ENCODE measurements around the gene HPN.
A peak's percentile ranks its signal among the peaks of the same experiment; 100 is the strongest.
"Not testable (repeated sequence)": the region's sequence is repeated elsewhere in the genome, so short reads cannot be mapped to it uniquely, and the experiment has no call there.

HPN gene

GRCh38 chr19:35084509-35084762 is 42.9 kb downstream of the HPN start:
- no peak for DNase-seq (ENCODE audit: low spot score)

- DNase-seq (ENCODE audit: low spot score): no peak
Observed at GRCh38 chr19:35085947-35086346, 44.4 kb downstream of the HPN start.

GRCh38 chr19:35086455-35086854 is 44.9 kb downstream of the HPN start:
- DNase-seq (ENCODE audit: low spot score): no peak

GRCh38 chr19:35087393-35087792 is 45.9 kb downstream of the HPN start:
- DNase-seq (ENCODE audit: low spot score): no peak

GRCh38 chr19:35088131-35088913 is 46.8 kb downstream of the HPN start:
- peak; percentile 92 for DNase-seq (ENCODE audit: low spot score)

GRCh38 chr19:35089554-35089953 is 48.0 kb downstream of the HPN start:
- no peak for DNase-seq (ENCODE audit: low spot score)

GRCh38 chr19:35090160-35090505 is 48.6 kb downstream of the HPN start:
- DNase-seq (ENCODE audit: low spot score): no peak

GRCh38 chr19:35090506-35091214 is 49.1 kb downstream of the HPN start:
- peak; percentile 79 for DNase-seq (ENCODE audit: low spot score)

- no peak for DNase-seq (ENCODE audit: low spot score)
Observed at GRCh38 chr19:35093430-35093829, 51.9 kb downstream of the HPN start.

GRCh38 chr19:35093941-35094647 is 52.6 kb downstream of the HPN start:
- DNase-seq (ENCODE audit: low spot score): no peak

- no peak for DNase-seq (ENCODE audit: low spot score)
Observed at GRCh38 chr19:35094656-35095055, 53.1 kb downstream of the HPN start.

- no peak for DNase-seq (ENCODE audit: low spot score)
Observed at GRCh38 chr19:35095667-35096368, 54.3 kb downstream of the HPN start.

- no peak for DNase-seq (ENCODE audit: low spot score)
Observed at GRCh38 chr19:35098413-35099049, 57.0 kb downstream of the HPN start.

GRCh38 chr19:35099155-35099896 is 57.8 kb downstream of the HPN start:
- no peak for DNase-seq (ENCODE audit: low spot score)

- DNase-seq (ENCODE audit: low spot score): no peak
Observed at GRCh38 chr19:35099897-35100275, 58.4 kb downstream of the HPN start.

GRCh38 chr19:35100588-35101533 is 59.3 kb downstream of the HPN start:
- no peak for DNase-seq (ENCODE audit: low spot score)

- not testable (repeated sequence) for DNase-seq (ENCODE audit: low spot score)
Observed at GRCh38 chr19:35101949-35102348, 60.4 kb downstream of the HPN start.

- not testable (repeated sequence) for DNase-seq (ENCODE audit: low spot score)
Observed at GRCh38 chr19:35103614-35104013, 62.1 kb downstream of the HPN start.

- DNase-seq (ENCODE audit: low spot score): no peak
Observed at GRCh38 chr19:35104361-35104760, 62.8 kb downstream of the HPN start.

GRCh38 chr19:35105047-35105410 is 63.5 kb downstream of the HPN start:
- no peak for DNase-seq (ENCODE audit: low spot score)
